Liver (tissue), 2 donors: ENCODE results near the gene C3orf70.

Source experiments
- CTCF ChIP-seq: fragments of 150-350 bp; IDR thresholded peaks from 2 replicates; pipeline ENCODE4 v1.5.1; 2017; ENCODE audit warnings: improper control_type of control experiment, low read depth, low read length; ENCODE audit not compliant: missing input control
- TF ChIP-seq, protein P1 (sequence below): IDR thresholded peaks from 2 replicates; pipeline ENCODE4 v1.6.1; 2016; ENCODE audit warnings: antibody characterized with exemption
- donor health status: healthy.

DNA sequence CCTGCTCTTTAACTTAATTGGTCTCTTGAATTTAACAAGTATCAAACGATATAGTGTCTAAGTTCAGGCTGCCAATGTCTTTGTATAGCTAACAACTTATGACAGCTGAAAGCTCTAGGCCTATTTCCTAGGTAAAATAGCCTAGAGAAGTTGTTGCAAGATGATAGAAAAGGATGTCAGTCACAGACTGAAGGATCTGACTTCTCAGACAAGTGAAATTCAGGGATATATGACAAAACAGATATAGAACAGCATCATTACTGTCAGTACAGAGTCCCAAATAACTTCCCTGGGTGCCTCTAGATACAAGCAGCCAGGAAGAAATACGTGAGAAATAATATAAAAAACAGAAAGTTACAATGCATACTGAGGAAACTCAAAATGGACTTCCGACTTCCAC lies 26.7 kb downstream of the C3orf70 start:
- TF ChIP-seq CTCF = no peak
- TF ChIP-seq, protein P1, sequence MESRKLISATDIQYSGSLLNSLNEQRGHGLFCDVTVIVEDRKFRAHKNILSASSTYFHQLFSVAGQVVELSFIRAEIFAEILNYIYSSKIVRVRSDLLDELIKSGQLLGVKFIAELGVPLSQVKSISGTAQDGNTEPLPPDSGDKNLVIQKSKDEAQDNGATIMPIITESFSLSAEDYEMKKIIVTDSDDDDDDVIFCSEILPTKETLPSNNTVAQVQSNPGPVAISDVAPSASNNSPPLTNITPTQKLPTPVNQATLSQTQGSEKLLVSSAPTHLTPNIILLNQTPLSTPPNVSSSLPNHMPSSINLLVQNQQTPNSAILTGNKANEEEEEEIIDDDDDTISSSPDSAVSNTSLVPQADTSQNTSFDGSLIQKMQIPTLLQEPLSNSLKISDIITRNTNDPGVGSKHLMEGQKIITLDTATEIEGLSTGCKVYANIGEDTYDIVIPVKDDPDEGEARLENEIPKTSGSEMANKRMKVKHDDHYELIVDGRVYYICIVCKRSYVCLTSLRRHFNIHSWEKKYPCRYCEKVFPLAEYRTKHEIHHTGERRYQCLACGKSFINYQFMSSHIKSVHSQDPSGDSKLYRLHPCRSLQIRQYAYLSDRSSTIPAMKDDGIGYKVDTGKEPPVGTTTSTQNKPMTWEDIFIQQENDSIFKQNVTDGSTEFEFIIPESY = no peak
